Loucy (cell line): ENCODE data around the gene DGKI.

Experiments used
- H2AFZ ChIP-seq: fragments of 200-600 bp; sonication (generic); 2 replicates; pipeline ENCODE4 v1.6.0; 2016; ENCODE audit warnings: antibody characterized with exemption, mild to moderate bottlenecking, low read length, moderate library complexity
- H3F3A ChIP-seq: fragments of 200-600 bp; 2 replicates; pipeline ENCODE4 v1.6.0; 2016; ENCODE audit warnings: antibody characterized with exemption, low read depth, mild to moderate bottlenecking
- H3K27me3 ChIP-seq: fragments of 200-600 bp; sonication (generic); 2 replicates; pipeline ENCODE4 v1.6.1; 2014; ENCODE audit warnings: low read length, mild to moderate bottlenecking; ENCODE audit not compliant: insufficient read depth, poor library complexity, severe bottlenecking
- H3K36me3 ChIP-seq: fragments of 200-600 bp; sonication (generic); 2 replicates; pipeline ENCODE4 v1.6.1; 2016; ENCODE audit warnings: low read length; ENCODE audit not compliant: insufficient read depth
- H3K4me1 ChIP-seq: fragments of 200-600 bp; sonication (generic); 2 replicates; pipeline ENCODE4 v1.5.1; 2014; ENCODE audit warnings: low read length, mild to moderate bottlenecking; ENCODE audit not compliant: insufficient read depth, poor library complexity, severe bottlenecking
- H3K4me2 ChIP-seq: fragments of 200-600 bp; sonication (generic); 2 replicates; pipeline ENCODE4 v1.6.0; 2014; ENCODE audit warnings: antibody characterized with exemption, low read length, low read depth, mild to moderate bottlenecking; ENCODE audit not compliant: poor library complexity, severe bottlenecking
- H3K4me3 ChIP-seq: fragments of 200-600 bp; sonication (generic); 2 replicates; pipeline ENCODE4 v1.5.1; 2014; ENCODE audit warnings: low read length, mild to moderate bottlenecking, mixed read lengths; ENCODE audit not compliant: poor library complexity, severe bottlenecking
- H3K79me2 ChIP-seq: fragments of 200-600 bp; sonication (generic); 2 replicates; pipeline ENCODE4 v1.6.1; 2014; ENCODE audit warnings: low read length; ENCODE audit not compliant: insufficient read depth
- H3K9ac ChIP-seq: fragments of 200-600 bp; sonication (generic); 2 replicates; pipeline ENCODE4 v1.6.0; 2014; ENCODE audit warnings: mild to moderate bottlenecking, low read depth, low read length, moderate library complexity; ENCODE audit not compliant: poor library complexity, severe bottlenecking
- H3K9me2 ChIP-seq: fragments of 200-600 bp; sonication (generic); replicated peaks from 2 replicates; pipeline ENCODE4 v1.6.1; 2016; ENCODE audit warnings: low read depth, low read length, mixed read lengths
- H3K9me3 ChIP-seq: fragments of 200-600 bp; sonication (generic); 2 replicates; pipeline ENCODE4 v1.6.1; 2014; ENCODE audit warnings: mild to moderate bottlenecking, antibody characterized with exemption, low read length, low read depth; ENCODE audit not compliant: insufficient read depth
- H4K20me1 ChIP-seq: fragments of 200-600 bp; sonication (generic); 2 replicates; pipeline ENCODE4 v1.6.0; 2014; ENCODE audit warnings: antibody characterized with exemption, low read length, mild to moderate bottlenecking; ENCODE audit not compliant: insufficient read depth, poor library complexity, severe bottlenecking
- EZH2phosphoT487 ChIP-seq: fragments of 200-600 bp; IDR thresholded peaks from 2 replicates; pipeline ENCODE4 v1.6.1; 2018; ENCODE audit warnings: antibody characterized with exemption, mild to moderate bottlenecking, moderate library complexity, borderline replicate concordance
- TF ChIP-seq, protein P1 (sequence below): fragments of 200-600 bp; sonication (generic); conservative IDR thresholded peaks from 2 replicates; pipeline ENCODE4 v1.5.1; 2014; ENCODE audit warnings: mild to moderate bottlenecking, antibody characterized with exemption, low read length

DGKI gene

DNA sequence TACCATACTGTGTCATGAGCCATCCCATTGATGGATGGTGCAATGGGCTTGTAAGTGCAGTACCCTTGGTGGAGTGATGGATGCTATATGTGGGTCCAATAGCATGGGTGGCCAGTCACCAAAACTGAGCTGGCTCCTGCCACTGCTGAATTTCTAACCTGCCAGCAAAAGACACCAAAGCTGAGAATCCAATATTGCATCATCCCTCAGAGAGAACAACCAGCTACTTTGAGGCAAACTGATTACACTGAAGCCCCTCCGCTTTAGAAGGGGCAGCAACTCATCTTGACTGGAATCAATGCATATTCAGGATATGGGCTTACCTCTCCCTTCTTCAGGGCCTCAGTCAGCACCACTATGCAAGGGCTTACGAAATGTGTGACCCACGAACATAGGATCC, 211.6 kb downstream of the DGKI start:
- Histone ChIP-seq H3K4me2 (no peak overlapping the region), H4K20me1 (no peaks in the 10 kb centered on the region), H3K36me3 (no peaks in the 10 kb centered on the region), H3K9me3 (no peaks in the 10 kb centered on the region), H3K4me1 (no peaks in the 10 kb centered on the region), H3K79me2 (no peaks in the 10 kb centered on the region), H2AFZ (no peak overlapping the region), H3K9ac (no peak overlapping the region), H3F3A (no peaks in the 10 kb centered on the region), H3K4me3 (no peak overlapping the region), H3K27me3 (no peaks in the 10 kb centered on the region), H3K9me2 (no peaks in the 10 kb centered on the region)
- TF ChIP-seq EZH2phosphoT487: no peak
- TF ChIP-seq, protein P1, sequence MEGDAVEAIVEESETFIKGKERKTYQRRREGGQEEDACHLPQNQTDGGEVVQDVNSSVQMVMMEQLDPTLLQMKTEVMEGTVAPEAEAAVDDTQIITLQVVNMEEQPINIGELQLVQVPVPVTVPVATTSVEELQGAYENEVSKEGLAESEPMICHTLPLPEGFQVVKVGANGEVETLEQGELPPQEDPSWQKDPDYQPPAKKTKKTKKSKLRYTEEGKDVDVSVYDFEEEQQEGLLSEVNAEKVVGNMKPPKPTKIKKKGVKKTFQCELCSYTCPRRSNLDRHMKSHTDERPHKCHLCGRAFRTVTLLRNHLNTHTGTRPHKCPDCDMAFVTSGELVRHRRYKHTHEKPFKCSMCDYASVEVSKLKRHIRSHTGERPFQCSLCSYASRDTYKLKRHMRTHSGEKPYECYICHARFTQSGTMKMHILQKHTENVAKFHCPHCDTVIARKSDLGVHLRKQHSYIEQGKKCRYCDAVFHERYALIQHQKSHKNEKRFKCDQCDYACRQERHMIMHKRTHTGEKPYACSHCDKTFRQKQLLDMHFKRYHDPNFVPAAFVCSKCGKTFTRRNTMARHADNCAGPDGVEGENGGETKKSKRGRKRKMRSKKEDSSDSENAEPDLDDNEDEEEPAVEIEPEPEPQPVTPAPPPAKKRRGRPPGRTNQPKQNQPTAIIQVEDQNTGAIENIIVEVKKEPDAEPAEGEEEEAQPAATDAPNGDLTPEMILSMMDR: no peak

DNA sequence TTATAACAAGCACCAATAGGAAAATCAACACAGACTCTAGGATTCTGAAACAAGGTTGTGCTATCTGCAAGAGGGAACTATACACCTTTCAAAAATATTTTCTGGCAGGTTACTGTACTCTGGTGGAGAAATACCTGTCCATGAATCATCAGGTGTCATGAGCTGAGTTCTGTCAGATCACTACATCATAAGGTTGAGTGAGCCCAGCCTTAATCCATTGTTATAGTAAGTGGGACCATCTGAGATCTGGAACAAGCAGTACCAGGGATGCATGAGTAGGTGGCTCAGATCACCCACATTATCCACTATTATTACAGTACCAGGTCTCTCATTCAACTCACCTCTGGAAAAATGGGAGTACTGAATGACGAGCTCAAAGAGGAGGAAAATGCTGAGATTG, 212.4 kb downstream of the DGKI start:
- no peaks in the 10 kb centered on the region for H4K20me1 ChIP-seq
- no peaks in the 10 kb centered on the region for H3K9me2 ChIP-seq
- no peaks in the 10 kb centered on the region for H3K27me3 ChIP-seq
- no peak overlapping the region for H3K4me3 ChIP-seq
- no peaks in the 10 kb centered on the region for H3K36me3 ChIP-seq
- no peaks in the 10 kb centered on the region for H3K9me3 ChIP-seq
- no peaks in the 10 kb centered on the region for H3K79me2 ChIP-seq
- H3F3A ChIP-seq: no peaks in the 10 kb centered on the region
- TF ChIP-seq EZH2phosphoT487: no peak
- TF ChIP-seq, protein P1: no peak
- no peaks in the 10 kb centered on the region for H3K4me1 ChIP-seq
- no peak overlapping the region for H3K9ac ChIP-seq
- no peak overlapping the region for H3K4me2 ChIP-seq
- H2AFZ ChIP-seq: no peak overlapping the region

DNA sequence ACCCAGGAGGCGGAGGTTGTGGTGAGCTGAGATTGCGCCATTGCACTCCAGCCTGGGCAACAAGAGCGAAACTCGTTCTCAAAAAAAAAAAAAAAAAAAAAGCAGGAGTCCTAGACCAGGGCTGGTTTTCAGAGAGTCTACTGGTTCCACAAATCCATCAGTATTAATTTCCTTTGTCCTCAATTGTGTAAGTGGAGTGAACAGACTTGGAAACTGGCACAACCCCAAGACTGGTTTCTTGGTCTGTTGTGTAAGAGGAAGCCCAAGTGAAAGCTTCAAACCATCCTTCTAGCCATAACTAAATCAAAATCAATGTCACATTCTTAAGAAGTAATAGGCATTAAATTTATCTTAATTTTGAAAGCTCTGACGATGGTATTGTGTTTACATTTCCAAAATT, 213.6 kb downstream of the DGKI start:
- H3K4me3 ChIP-seq: no peak overlapping the region
- no peak overlapping the region for H3K4me2 ChIP-seq
- H3F3A ChIP-seq: no peaks in the 10 kb centered on the region
- no peaks in the 10 kb centered on the region for H3K4me1 ChIP-seq
- no peak overlapping the region for H3K9ac ChIP-seq
- no peaks in the 10 kb centered on the region for H3K9me3 ChIP-seq
- H3K36me3 ChIP-seq: no peaks in the 10 kb centered on the region
- H3K79me2 ChIP-seq: no peaks in the 10 kb centered on the region
- no peaks in the 10 kb centered on the region for H4K20me1 ChIP-seq
- H3K9me2 ChIP-seq: no peaks in the 10 kb centered on the region
- TF ChIP-seq EZH2phosphoT487: no peak
- TF ChIP-seq, protein P1: no peak
- H2AFZ ChIP-seq: no peak overlapping the region
- peaks cover under 1% of the 10 kb centered on the region for H3K27me3 ChIP-seq
